HG02763 (cell line): ENCODE results near the gene ADAP1.
"Not testable (repeated sequence)": the region's sequence is repeated elsewhere in the genome, so short reads cannot be mapped to it uniquely, and the experiment has no call there.

Experiments
- ATAC-seq: cut with Tn5 transposase; IDR thresholded peaks from one replicate; pipeline ENCODE4 v1.9.1; 2021; ENCODE audit warnings: mild to moderate bottlenecking, moderate library complexity; ENCODE audit not compliant: unreplicated experiment

ADAP1 gene

DNA sequence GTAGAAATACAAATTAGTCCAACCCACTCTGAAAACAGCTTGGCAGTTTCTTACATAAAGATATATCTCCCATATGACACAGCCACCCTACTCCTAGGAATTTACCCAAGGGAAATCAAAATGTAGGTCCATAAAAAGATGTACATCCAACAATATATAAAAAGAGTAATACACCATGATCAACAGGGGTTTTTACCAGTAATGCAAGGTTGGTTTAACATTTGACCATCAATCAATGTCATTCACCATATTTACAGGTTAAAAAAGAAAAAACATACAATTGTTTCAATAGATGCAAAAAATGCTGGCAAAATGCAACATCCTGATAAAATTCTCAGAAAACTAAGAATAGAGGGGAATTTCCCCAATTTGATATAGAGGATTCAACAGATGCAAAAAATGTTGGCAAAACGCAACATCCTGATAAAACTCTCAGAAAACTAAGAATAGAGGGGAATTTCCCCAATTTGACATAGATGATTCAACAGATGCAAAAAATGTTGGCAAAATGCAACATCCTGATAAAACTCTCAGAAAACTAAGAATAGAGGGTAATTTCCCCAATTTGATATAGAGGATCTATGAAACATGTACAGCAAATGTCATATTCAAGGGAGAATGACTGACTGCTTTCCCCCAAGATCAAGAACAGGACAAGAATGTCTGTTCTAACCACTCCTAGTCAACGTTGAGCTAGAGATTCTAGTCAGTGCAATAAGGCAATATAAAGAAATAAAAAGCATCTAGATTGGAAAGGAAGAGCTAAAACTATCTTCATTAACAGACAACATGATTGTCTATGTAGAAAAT, 13.7 kb downstream of the ADAP1 start:
- no peak for ATAC-seq

DNA sequence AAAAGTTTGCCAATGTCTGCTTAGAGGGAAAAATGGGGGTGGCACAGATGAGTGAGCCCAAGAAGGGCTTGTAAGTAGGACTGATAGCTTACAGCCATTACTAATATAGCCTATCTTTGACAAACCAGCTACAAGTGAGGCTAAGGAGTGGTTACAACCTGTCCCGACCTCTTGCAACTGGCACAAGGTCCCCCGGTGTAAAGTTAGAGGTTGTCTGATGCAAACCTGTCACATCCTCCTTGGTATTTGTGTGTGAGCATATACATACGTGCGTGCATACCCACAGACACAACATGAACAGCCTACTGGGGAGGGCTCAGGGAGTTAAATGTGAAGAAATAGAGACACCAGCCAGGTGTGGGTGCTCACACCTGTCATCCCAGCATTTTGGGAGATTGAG, 14.6 kb downstream of the ADAP1 start:
- ATAC-seq = no peak

DNA sequence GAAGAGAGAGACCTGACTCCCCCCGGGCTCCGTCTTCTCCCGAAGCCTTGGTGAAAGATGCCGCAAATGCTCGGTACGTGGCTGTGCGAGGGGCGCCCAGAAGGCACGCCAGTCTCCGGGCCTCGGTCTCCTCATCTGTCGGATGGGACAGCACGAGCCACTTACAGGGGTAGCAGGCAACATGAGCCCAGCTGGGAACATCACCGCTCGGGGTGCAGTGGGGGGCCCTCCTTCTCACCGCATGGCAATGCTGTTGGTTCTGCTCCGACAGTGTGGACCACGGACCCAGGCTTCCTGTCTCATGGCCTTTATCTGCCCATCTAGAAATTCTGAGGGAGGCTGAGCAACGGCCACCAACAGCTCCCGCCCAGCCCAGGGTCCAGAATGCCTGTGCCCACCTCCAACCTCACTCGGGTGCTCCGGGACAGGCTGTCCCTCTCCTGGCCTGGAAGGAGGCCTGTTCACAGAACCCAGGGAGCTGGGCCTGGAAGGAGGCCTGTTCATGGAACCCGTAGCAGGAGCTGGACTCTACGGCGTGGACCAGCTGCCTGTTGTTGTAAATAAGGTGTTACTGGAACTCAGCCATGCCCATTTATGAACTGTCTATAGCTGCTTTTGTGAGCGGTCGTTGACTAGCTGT, 15.8 kb downstream of the ADAP1 start:
- ATAC-seq = no peak

DNA sequence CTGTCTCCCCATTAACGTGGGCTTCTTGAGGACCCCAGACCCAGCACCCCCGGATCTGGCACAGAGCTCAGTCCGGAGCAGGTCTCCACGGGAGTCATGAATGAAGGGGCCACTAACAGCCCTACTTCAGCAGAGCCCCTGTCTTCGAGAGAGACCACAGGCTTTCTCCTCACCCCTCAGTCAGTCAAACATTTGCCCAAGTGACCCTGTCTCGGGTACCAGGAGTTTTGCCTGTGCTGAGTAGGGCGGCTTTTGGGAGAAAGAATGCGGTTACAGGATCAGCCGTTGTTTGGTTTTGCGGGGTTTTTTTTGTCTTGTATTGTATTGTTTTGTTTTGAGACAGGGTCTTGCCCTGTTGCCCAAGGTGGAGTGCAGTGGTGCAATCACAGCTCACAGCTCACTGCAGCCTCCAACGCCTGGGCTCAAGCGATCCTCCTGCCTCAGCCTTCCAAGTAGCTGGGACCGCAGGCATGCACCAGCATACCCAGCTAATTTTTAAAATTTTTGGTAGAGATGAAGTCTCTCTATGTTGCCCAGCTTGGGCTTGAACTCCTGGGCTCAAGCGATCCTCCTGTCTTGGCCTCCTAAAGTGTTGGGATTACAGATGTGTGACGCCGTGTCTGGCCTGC, 16.5 kb downstream of the ADAP1 start:
- no peak for ATAC-seq

DNA sequence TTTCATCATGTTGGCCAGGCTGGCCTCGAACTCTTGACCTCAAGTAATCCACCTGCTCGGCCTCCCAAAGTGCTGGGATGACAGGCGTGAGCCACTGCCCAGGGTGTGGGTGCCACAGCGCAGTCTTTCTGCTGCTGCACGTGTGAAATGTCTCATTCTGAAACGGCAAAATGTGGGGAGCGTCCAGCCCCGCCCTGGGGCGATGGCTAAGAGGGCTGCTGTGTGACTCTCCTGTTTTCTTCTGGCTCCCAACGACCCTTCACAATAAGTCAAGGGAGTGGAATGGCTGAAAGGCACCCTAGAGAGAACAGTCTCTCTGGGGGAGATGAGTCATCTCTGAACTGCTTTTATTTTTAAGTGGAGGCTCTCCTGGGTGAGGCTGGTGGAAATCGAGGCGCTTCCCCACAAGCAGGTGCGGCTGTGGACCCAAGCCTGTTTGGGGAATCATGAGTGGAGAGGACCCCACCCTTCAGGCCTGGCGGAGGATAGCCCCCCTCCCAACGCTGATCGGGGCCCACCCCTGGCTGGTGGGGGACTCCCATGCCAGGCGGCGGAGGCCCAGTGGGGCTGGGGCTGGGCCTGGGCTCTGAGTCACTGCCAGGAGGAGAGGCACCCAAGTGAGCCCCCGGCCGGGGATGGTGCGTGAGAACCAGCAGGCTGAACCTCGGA, 18.0 kb downstream of the ADAP1 start:
- peak; percentile 69 for ATAC-seq

DNA sequence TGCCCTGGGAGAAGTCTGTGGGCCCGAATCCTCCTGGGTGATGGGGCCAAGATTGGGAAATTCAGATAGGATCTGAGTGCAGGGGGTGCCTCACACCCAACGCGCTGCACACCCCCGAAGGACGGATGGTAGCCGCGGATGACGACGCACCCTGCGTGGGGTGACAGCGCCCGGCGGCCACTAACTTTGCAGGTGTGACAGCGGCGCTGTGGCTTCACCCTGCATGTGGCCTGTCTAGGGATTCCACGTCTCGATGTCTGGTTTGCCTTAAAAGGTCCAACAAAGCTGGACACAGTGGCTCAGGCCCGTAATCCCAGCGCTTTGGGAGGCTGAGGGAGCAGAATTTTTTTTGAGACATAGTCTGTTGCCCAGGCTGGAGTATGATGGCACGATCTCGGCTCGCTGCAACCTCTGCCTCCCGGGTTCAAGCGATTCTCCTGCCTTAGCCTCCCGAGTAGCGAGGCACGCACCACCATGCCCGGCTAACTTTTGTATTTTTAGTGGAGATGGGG, 18.6 kb downstream of the ADAP1 start:
- no peak for ATAC-seq

DNA sequence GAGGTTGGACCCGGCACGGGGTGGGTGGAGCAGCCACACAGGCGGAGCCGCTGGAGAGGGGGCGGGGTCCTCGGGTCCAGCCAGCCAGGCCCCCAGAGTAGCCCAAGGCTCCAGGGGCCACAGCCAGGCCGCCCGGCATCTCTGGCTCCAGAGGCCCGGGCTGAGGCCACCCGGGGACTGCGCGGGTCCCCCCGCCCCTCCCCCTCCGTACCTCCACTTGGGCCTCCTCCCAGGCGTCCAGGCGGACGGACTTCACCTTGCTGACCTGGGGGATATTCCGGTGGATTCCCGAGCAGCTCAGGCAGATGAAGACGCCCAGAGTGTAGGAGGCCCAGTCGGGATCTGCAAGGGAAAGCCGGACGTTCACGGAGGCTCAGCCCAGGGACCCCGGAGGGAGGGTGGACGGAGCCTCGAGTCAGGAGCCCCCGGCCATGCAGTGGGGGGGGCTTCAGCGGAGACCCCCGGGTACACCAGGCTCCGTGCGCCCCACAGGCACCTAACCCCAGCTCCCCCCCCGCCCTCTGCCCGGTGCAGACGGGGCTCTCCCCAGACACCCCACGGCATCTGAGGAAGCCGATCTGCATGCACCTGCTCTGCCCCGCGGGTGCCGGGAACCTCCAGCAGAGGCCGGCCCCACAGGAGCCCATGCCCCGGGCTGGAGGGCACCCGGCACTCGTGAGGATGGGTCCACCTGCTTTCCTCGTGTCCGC, 19.2 kb downstream of the ADAP1 start:
- ATAC-seq = no peak

DNA sequence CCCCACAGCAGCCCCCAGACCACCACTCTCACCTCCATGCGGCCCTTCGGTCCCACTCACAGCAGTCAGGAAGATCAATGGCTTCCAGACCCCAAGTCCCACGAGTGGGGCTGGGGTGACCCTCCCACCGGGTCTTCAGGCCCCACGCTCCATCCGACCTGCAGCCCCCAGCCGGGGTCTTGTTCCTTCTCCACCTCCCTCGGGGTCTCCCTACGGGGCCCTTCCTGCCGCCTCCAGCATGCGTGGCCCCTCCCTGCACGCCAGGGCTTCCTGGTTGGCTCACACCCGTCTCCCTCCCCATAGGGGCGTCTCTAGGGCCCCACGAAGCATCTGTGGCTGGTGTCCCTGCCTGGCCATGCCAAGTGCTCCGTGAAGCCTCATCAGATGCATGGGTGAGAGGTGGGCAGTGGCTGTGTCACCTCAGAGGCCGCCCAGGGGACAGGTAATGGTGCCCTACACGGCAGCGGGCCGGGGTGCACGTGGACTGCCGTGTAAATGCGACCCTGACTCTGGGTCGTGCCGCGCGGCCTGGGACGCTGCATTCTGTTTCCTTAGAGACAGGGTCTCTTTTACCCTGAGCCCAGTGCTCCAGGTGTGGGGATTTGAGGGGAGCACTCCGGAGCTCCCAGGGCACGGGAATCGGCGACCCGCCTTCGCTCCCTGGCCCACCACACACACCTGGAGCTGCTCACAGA, 19.9 kb downstream of the ADAP1 start:
- ATAC-seq = no peak

DNA sequence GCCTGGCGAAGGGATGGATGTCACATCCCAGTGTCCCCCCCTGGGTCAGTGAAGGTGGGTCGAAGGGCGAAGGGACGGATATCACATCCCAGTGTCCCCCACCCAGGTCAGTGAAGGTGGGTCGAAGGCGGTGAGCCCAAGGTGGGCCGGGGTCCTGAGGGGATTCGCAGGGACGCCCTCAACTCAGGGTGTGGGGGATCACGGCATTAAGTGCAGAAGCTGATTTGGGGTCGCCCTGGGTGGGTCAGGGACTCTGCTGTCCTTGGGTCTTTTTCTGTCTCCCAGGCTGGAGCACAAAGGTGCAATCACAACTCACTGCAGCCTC, 21.9 kb downstream of the ADAP1 start:
- no peak for ATAC-seq

DNA sequence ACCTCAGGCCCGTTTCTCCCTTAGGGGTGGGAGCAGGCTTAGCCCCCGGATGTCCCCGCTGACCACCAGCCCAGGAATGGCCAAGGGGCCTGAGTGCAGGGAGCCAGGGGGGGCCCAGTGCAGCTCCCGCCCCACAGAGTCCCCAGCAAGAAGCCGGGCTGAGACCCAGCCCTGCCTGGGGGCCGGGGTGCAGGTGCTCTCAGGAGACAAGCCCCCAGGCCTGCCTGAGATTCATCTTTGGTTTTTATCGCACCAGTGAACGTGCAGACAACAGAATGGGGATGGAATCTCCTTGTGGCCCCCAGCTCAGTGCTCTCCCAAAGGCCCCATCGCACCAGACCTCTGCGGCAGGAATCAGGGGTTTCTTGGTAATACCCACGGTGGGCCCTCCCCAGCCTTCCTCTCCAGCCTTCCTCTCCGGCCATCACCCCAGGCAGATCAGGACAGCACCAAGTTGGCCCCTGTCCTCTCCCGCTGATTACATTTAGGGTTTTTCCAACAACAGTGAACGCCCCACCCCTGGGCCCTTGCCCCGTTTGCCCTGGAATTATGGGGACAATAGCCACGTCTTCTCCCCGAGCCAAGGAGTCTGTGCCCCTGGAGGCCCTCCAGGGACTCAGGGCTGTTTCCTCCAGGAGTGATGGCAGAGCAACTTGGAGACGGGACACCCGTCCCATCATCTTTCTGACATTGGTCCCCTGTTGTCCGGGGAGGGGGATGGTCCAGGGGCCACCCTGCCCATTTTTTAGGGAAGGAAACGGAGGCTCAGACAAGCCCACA, 22.4 kb downstream of the ADAP1 start:
- no peak for ATAC-seq

DNA sequence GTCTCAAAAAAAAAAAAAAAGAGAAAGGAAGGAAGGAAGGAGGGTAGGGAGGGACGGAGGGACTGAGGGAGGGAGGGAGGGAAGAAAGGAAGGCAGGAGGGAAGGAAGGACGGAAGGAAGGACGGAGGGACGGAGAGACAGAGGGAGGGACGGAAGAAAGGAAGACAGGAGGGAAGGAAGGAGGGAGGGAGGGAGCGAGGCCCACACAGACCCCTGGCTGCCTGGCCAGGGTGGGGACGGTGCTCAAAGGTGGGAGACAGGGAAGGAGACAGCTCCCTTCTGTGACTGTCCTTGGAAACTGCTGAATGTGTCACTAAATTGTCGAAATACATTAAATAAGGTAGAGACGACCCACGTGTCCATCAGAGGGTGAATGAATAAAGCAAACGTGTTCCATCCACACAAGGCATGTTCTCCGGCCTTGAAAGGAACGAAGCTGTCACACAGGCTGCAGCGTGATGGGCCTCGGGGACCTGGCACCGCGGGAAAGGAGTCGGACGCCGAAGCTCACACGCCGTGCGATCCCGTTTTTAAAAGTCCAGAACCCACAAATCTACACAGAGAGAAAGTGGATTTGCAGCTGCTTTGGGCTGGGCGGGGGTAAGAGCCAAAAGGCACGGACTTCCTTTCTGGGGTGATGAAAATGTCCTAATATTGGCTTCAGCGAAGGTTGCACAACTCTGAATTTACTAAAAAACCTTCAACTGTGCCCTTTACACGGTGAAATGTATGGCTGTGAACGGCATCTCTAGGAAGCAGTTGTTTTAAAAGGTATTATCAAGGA, 23.3 kb downstream of the ADAP1 start:
- ATAC-seq = no peak

DNA sequence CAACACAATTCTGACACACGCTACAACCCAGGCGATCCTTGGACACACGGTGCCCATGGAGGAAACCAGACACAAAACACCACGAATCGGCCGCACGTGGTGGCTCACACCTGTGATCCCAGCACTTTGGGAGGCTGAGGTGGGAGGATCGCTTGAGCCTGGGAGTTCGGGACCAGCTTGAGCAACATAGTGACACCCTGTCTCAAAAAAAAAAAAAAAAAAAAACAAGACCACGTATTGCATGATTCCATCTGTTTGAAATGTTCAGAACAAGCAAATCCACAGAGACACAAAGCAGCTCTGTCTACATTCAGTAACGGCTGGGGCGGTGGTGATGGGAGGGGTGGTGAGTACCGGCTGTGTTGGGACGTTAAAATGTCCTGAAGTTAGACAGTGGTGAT, 25.2 kb downstream of the ADAP1 start:
- ATAC-seq = no peak

DNA sequence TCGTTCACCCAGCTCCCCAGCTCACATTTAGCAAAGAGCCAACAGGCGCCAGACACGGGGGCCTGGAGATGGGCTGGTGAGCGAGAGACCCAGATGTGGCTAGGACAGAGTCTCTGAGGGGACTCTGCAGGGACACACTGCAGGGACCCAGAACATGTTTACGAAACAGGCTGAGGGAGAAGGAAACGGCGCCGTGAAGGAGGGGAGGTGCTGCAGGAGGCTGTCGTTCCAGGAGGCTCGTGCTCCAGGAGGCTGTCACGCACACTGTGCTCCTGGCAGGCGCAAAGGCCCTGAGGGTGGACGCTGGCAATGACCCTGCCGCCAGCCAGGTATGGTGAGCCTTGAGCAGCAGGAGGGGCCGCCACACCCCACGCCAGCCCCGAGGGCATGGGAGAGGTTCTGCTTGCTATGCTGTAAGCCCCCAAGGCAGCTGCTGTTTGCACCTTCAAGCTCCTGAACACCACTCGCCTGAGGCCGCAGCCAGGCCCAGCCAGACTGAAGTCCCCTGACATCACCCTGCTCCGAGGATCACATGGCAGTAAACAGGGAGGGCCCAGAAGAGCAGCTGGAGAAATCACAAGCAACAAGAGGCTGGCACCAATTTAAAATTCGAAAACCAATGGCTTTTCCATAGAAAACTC, 27.3 kb downstream of the ADAP1 start:
- ATAC-seq = no peak

DNA sequence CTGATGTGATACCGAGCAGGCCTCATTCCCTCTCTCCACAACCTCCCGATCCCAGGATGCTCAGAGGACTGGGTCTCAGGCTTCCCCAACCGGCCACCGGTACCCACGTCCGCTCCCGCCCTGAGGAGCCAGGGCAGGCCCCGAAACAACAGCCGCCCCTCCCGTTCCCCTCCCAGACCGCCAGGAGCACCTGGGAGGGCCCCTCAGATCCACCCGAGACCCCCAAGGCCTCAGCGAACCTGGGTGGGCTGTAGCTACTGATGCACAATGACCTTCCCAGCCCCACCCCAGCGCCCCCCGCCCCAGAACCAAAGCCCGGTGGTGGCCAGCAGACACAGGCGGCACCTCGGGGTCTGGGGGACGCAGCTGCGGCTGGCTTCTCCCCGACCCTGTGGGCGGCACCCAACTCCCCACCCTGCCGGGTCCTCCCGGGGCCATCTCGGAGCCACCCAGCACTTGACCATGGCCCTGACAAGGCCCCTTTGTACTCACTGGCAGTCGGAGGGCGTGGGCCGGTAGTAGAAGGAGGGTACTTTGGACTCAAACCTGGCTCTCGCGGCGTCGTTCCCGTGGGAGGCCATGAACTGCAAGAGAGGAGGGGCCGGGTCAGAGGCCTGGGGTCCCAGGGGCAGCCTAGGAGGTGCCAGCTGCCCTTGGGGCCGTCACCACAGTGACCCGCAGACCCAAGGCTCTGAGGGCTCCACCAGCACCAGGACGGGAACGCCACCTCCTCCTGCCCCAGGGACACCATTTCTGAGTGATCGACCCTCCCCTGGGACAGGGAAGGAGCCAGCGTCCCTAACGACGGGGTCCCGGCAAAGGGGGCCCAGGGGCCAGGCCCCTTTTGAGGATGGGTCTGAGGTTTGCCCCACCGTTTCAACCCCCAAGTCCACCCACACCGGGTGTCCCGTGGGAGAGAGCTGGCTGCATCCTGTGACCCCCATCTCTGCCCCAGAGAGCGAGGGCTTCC, 28.1 kb downstream of the ADAP1 start:
- ATAC-seq = no peak

DNA sequence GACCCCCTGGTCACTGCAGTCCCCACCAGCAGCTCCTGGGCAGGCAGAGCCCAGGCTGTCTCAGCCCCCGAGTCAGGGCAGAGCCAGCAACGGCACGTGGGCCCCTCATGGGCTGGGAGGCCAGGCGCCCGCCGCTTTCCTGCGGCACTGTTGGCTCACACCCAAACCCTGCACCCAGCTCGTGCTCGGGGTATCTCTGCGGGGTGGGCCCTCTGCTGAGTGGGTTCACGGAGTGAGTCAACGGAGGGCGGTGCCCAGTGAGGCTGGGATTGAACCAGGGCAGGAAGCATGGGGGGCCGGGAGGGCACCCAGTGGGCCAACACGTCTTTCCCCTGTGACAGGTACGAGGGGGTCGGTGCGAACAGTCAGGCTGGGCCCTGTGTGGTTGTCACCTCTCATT, 28.9 kb downstream of the ADAP1 start:
- no peak for ATAC-seq

DNA sequence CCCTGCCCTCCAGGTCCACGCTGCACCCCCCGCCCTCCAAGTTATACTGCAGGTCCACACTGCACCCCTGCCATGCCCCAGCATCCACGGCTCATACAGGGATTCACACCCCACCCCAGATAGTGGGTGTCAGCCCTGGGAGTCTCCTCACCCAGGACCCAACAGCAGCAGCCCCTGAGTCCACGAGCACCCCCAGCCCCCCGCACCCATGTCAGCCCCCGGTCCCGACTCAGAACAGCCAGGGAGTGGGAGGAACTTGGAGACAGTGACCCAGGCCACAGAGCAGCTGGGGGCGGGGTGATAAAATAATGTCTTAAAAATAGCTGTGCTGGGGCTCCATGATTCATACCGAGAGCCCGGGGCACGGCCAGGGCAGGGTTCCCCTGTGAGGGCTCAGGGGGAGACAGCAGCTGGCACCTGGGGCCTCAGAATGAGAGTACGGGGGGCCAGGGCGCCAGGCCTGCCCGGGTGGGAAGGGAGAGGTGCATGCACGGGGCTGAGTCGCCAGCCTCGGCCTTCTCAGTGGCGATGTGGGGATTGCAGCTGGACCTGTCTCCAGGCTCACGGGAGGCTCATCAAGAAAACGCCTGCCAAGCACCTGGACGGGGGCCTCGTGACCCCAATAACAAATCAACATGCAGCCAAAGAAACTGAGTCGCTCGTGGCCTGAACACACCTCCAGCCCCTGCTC, 29.8 kb downstream of the ADAP1 start:
- peak; percentile 40 for ATAC-seq

DNA sequence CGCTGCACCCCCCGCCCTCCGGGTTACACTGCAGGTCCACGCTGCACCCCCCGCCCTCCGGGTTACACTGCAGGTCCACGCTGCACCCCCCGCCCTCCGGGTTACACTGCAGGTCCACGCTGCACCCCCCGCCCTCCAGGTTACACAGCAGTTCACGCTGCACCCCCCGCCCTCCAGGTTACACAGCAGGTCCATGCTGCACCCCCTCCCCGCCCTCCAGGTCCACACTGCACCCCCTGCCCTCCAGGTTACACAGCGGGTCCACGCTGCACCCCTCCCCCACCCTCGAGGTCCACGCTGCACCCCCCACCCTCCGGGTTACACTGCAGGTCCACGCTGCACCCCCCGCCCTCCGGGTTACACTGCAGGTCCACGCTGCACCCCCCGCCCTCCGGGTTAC, 30.4 kb downstream of the ADAP1 start:
- ATAC-seq = not testable (repeated sequence)
